Testis (tissue), 3 donors: ENCODE results near the gene MTFP1. TPM values are rescaled to one million over a fixed set of nuclear protein-coding genes. Genes with fewer than 3 reads are reported as not detected.

ENCODE experiments used
- DNase-seq: peaks from one replicate; pipeline ENCODE4 v3.0.0-alpha.2; 2019
- H3K27ac ChIP-seq, 2 donors: fragments of 200-600 bp; sonication (generic); one replicate each; pipeline ENCODE4 v1.5.1; 2019
- H3K27me3 ChIP-seq: fragments of 200-600 bp; sonication (generic); one replicate; pipeline ENCODE4 v1.5.1; 2019
- H3K36me3 ChIP-seq: fragments of 200-600 bp; sonication (generic); one replicate; pipeline ENCODE4 v1.5.1; 2017; ENCODE audit warnings: low read depth; ENCODE audit errors: missing control alignments
- H3K4me1 ChIP-seq: fragments of 200-600 bp; sonication (generic); one replicate; pipeline ENCODE4 v1.5.1; 2019
- H3K4me3 ChIP-seq, 2 donors: fragments of 200-600 bp; sonication (generic); one replicate each; pipeline ENCODE4 v1.5.1; 2017 to 2019
- H3K9me3 ChIP-seq: fragments of 200-600 bp; sonication (generic); one replicate; pipeline ENCODE4 v1.5.1; 2017
- POLR2A ChIP-seq: fragments of 450-650 bp; IDR thresholded peaks from one replicate; pipeline ENCODE4 v1.6.1; 2017; ENCODE audit warnings: antibody characterized with exemption, mild to moderate bottlenecking, moderate library complexity
- whole genome bisulfite sequencing, 2 donors: methylation state at CpG; one replicate each; pipeline ENCODE4 v1.1.5; 2018; 5-methylcytosine and 5-hydroxymethylcytosine counted together
- intact Hi-C: fragments of 100-400 bp; cut with DNase I; formaldehyde crosslinking; loops from one replicate; pipeline ENCODE4 v1.15.1; 2023; ENCODE audit warnings: low total_unique reads
- polyA plus RNA-seq: library from polyadenylated mRNA; stranded (reverse); fragments of 350-450 nt; fragmentation: Illumina TruSeq; extraction: RNeasy Lipid Tissue Mini Kit (QIAGEN cat#74804); gene quantifications from one replicate; pipeline ENCODE4 v1.2.3, GENCODE V29; 2014; ENCODE audit warnings: low read depth, low replicate concordance; ENCODE audit not compliant: insufficient read depth
- small RNA-seq, 2 donors: library from RNA; depleted of rRNA; stranded (forward); fragments of <200 nt; gene quantifications; one replicate each; pipeline ENCODE3, GENCODE V24; 2016
- total RNA-seq, 2 donors: library from RNA; depleted of rRNA; stranded (reverse); fragments of >200 nt; gene quantifications; one replicate each; pipeline ENCODE4 v1.2.3, GENCODE V29; 2016
- TF ChIP-seq, protein P1 (sequence below), 3 experiments: fragments of 450-650 bp in 2 of 3; fragments of 200-600 bp in 1 of 3; sonication (generic) in 1 of 3; IDR thresholded peaks; one replicate each; pipeline ENCODE4 v1.5.1; 2016 to 2019; ENCODE audit warnings: antibody characterized with exemption in 3 of 3, mild to moderate bottlenecking in 2 of 3, moderate library complexity in 1 of 3

The MTFP1 gene
- total and polyA plus RNA-seq, 3 donors from 2014 or later, result 5.7 to 13.2 (median 9.3) TPM

DNA sequence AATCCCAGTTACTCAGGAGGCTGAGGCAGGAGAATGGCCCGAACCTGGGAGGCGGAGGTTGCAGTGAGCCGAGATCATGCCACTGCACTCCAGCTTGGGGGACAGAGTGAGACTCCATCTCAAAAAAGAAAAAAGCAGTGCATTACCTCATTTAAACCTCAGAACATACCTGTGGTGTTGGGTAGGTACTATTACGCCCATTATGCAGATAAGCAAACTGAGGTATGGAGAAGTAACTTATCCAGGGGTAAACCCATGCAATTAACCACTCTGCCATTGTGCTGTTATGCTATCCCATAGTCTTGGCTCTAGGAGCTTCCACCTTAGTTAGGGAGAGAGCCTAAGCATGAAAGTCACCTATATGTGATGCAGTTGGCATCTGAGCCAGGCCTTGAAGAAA lies 48.6 kb downstream of the MTFP1 start:
- intact Hi-C loops, result no loop called here
- no peak for DNase-seq
- no peak overlapping the region for H3K27ac ChIP-seq

DNA sequence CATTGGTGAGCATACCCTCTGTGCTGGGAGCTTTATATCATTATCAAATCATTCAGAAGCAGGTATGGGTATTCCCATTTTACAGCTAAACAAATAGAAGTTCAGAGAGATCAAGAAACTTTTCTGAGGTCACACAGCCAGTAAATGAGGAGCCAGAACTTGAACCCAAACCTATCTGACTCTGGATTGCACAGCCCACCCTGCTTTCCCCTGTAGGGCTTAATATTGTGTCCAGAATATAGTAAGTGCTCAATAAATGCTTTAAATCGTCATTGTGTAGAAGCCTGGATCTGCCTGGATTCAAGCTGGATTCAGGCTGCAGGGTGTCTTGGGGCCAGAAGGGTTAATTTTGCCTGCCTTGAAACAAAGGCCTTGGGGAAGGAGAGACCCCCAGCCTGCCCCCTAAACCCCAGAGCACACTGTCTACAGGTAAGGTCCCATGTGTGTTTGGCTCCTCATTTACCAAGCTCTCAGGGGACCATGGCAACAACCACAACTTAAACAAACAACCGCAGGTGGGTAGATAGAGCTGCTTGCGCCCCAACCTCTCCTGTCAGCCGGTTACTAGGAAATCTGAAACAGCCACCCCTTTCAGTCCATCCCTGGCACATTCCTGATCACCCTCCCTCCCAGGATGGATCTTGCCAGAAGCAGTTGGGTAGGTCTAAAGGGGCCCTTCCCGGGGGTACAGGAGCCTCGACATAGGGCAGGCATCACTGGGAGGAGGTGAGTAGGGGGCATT lies 49.3 kb downstream of the MTFP1 start:
- intact Hi-C loops, result no loop called here
- Histone ChIP-seq H3K27me3 (no peaks in the 10 kb centered on the region), H3K27ac (no peak overlapping the region), H3K9me3 (no peaks in the 10 kb centered on the region), H3K36me3 (no peaks in the 10 kb centered on the region), H3K4me1 (no peaks in the 10 kb centered on the region), H3K4me3 (no peak overlapping the region)
- DNase-seq, result no peak
- TF ChIP-seq, protein P1, sequence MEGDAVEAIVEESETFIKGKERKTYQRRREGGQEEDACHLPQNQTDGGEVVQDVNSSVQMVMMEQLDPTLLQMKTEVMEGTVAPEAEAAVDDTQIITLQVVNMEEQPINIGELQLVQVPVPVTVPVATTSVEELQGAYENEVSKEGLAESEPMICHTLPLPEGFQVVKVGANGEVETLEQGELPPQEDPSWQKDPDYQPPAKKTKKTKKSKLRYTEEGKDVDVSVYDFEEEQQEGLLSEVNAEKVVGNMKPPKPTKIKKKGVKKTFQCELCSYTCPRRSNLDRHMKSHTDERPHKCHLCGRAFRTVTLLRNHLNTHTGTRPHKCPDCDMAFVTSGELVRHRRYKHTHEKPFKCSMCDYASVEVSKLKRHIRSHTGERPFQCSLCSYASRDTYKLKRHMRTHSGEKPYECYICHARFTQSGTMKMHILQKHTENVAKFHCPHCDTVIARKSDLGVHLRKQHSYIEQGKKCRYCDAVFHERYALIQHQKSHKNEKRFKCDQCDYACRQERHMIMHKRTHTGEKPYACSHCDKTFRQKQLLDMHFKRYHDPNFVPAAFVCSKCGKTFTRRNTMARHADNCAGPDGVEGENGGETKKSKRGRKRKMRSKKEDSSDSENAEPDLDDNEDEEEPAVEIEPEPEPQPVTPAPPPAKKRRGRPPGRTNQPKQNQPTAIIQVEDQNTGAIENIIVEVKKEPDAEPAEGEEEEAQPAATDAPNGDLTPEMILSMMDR (IDR thresholded peaks at IDR 0.05), result no peak
- no peak for TF ChIP-seq POLR2A
- 66 to 68% methylated on average over 5 to 6 of the region's 6 CpGs for WGBS, 2 donors

More for the DNA sequence above, 48.6 kb downstream of the MTFP1 start:
- TF ChIP-seq POLR2A, result no peak
- TF ChIP-seq, protein P1 (IDR thresholded peaks at IDR 0.05), result no peak
- Histone ChIP-seq H3K4me3 (no peak overlapping the region), H3K27me3 (no peaks in the 10 kb centered on the region), H3K4me1 (no peaks in the 10 kb centered on the region), H3K9me3 (no peaks in the 10 kb centered on the region), H3K36me3 (no peaks in the 10 kb centered on the region)
- 96 to 98% methylated on average over 4 of the region's 4 CpGs for WGBS, 2 donors

Small RNA genes lying within 50 kb of the gene (small RNA-seq; reads per million reads assigned to genes)
- 0 reads per million in 2 donors for gene AC004832.3
- 0 reads per million in 2 donors for gene RNU6-564P

Other genes starting within 250 kb of the MTFP1 start
- 1 to 10 TPM in 1 of 2 donors, under 1 TPM in 1; 0.08 to 1.4 TPM for gene LIF, start 179.0 kb upstream of the MTFP1 start, total RNA-seq
- 1.4 TPM for gene LIF, start 179.0 kb upstream of the MTFP1 start, polyA plus RNA-seq
- 1 to 10 TPM in 1 of 2 donors, not detected in 1; 1.6 TPM for gene OSM, start 158.9 kb upstream of the MTFP1 start, total RNA-seq
- 0.69 TPM for gene OSM, start 158.9 kb upstream of the MTFP1 start, polyA plus RNA-seq
- 10 to 100 TPM; 36.7 to 71.4 TPM for gene CASTOR1, start 136.3 kb upstream of the MTFP1 start, total RNA-seq
- 32.8 TPM for gene CASTOR1, start 136.3 kb upstream of the MTFP1 start, polyA plus RNA-seq
- gene TBC1D10A, start 98.8 kb upstream of the MTFP1 start, total RNA-seq, result 10 to 100 TPM; 48.4 to 79.1 TPM
- gene TBC1D10A, start 98.8 kb upstream of the MTFP1 start, polyA plus RNA-seq, result 51.0 TPM
- 100 to 1,000 TPM; 159 to 174 TPM for gene SF3A1, start 68.9 kb upstream of the MTFP1 start, total RNA-seq
- 272 TPM for gene SF3A1, start 68.9 kb upstream of the MTFP1 start, polyA plus RNA-seq
- 10 to 100 TPM; 70.1 to 81.9 TPM for gene CCDC157, start 68.8 kb upstream of the MTFP1 start, total RNA-seq
- 69.2 TPM for gene CCDC157, start 68.8 kb upstream of the MTFP1 start, polyA plus RNA-seq
- gene RNF215, start 38.4 kb upstream of the MTFP1 start, total RNA-seq, result 10 to 100 TPM; 20.9 to 24.6 TPM
- 18.2 TPM for gene RNF215, start 38.4 kb upstream of the MTFP1 start, polyA plus RNA-seq
- gene SEC14L2, start 28.8 kb upstream of the MTFP1 start, total RNA-seq, result 1 to 10 TPM; 2.2 to 3.5 TPM
- 4.7 TPM for gene SEC14L2, start 28.8 kb upstream of the MTFP1 start, polyA plus RNA-seq
- gene SEC14L3, start 46.2 kb downstream of the MTFP1 start, total RNA-seq, result under 1 TPM; 0.24 to 0.25 TPM
- gene SEC14L3, start 46.2 kb downstream of the MTFP1 start, polyA plus RNA-seq, result 0.28 TPM
- 10 to 100 TPM; 27.6 to 28.8 TPM for gene SEC14L4, start 79.9 kb downstream of the MTFP1 start, total RNA-seq
- 11.5 TPM for gene SEC14L4, start 79.9 kb downstream of the MTFP1 start, polyA plus RNA-seq
- gene SEC14L6, start 121.0 kb downstream of the MTFP1 start, total RNA-seq, result 10 to 100 TPM; 17.0 to 28.2 TPM
- 12.3 TPM for gene SEC14L6, start 121.0 kb downstream of the MTFP1 start, polyA plus RNA-seq
- gene GAL3ST1, start 148.9 kb downstream of the MTFP1 start, total RNA-seq, result 10 to 100 TPM; 11.3 to 18.5 TPM
- 4.2 TPM for gene GAL3ST1, start 148.9 kb downstream of the MTFP1 start, polyA plus RNA-seq
- 10 to 100 TPM; 96.5 to 99.4 TPM for gene PES1, start 166.1 kb downstream of the MTFP1 start, total RNA-seq
- gene PES1, start 166.1 kb downstream of the MTFP1 start, polyA plus RNA-seq, result 80.3 TPM
- gene TCN2, start 181.4 kb downstream of the MTFP1 start, total RNA-seq, result 10 to 100 TPM; 40.6 to 40.7 TPM
- 30.5 TPM for gene TCN2, start 181.4 kb downstream of the MTFP1 start, polyA plus RNA-seq
- 10 to 100 TPM; 11.6 TPM for gene SLC35E4, start 210.0 kb downstream of the MTFP1 start, total RNA-seq
- 35.9 TPM for gene SLC35E4, start 210.0 kb downstream of the MTFP1 start, polyA plus RNA-seq
- 10 to 100 TPM; 29.2 to 42.4 TPM for gene DUSP18, start 242.1 kb downstream of the MTFP1 start, total RNA-seq
- gene DUSP18, start 242.1 kb downstream of the MTFP1 start, polyA plus RNA-seq, result 53.9 TPM